ENCODE measurements around the gene CASTOR1.
A peak's percentile ranks its signal among the peaks of the same experiment; 100 is the strongest.

The CASTOR1 gene

GRCh38 chr22:30333707-30334087 lies 44.4 kb upstream of the CASTOR1 start:
- no peak for TF ChIP-seq CTCF (IDR thresholded peaks at IDR 0.05; ENCODE audit: insufficient read depth, low read depth, low read length, missing control alignments)
- DNase-seq (ENCODE audit: low read depth): no peak

GRCh38 chr22:30332994-30333706 lies 43.8 kb upstream of the CASTOR1 start:
- DNase-seq (ENCODE audit: low read depth): no peak
- H3K4me3 ChIP-seq (ENCODE audit: low read length): no peak overlapping the region
- no peak for TF ChIP-seq CTCF (IDR thresholded peaks at IDR 0.05; ENCODE audit: insufficient read depth, low read depth, low read length, missing control alignments)

More at GRCh38 chr22:30333707-30334087, 44.4 kb upstream of the CASTOR1 start:
- no peak overlapping the region for H3K4me3 ChIP-seq (ENCODE audit: low read length)

- no peak overlapping the region for H3K4me3 ChIP-seq (ENCODE audit: low read length)
- no peak for DNase-seq (ENCODE audit: low read depth)
- no peak for TF ChIP-seq CTCF (IDR thresholded peaks at IDR 0.05; ENCODE audit: insufficient read depth, low read depth, low read length, missing control alignments)
Measured at GRCh38 chr22:30332551-30332950, 43.2 kb upstream of the CASTOR1 start.

- H3K4me3 ChIP-seq (ENCODE audit: low read length): no peak overlapping the region
- no peak for TF ChIP-seq CTCF (IDR thresholded peaks at IDR 0.05; ENCODE audit: insufficient read depth, low read depth, low read length, missing control alignments)
- no peak for DNase-seq (ENCODE audit: low read depth)
Measured at GRCh38 chr22:30328466-30329049, 39.3 kb upstream of the CASTOR1 start.

GRCh38 chr22:30327864-30328345 lies 38.6 kb upstream of the CASTOR1 start:
- peak; percentile 56 for TF ChIP-seq CTCF (IDR thresholded peaks at IDR 0.05; ENCODE audit: insufficient read depth, low read depth, low read length, missing control alignments)
- peak; percentile 68 for DNase-seq (ENCODE audit: low read depth)
- H3K4me3 ChIP-seq (ENCODE audit: low read length): peak overlapping the region; percentile 63

- peak within 1 kb of the TSS; percentile 74 for H3K4me3 ChIP-seq (ENCODE audit: low read length)
- TF ChIP-seq CTCF (IDR thresholded peaks at IDR 0.05; ENCODE audit: insufficient read depth, low read depth, low read length, missing control alignments): no peak
- DNase-seq (ENCODE audit: low read depth): peak; percentile 98
Measured at GRCh38 chr22:30326706-30327362, 37.5 kb upstream of the CASTOR1 start, which contains the start of gene TBC1D10A. TSS of gene TBC1D10A (minus strand) at chr22:30326941. CDS start at chr22:30326881, 60 bp downstream.

All from epithelial cell of esophagus (primary cell).